K562 (cell line): ENCODE data around the gene IQCC. TPM values are rescaled to one million over a fixed set of nuclear protein-coding genes. Genes with fewer than 3 reads are reported as not detected.

Experiments
- ATAC-seq: fragments of 200-7000 bp; cut with Tn5 transposase; 3 replicates; pipeline ENCODE4 v1.9.1; 2020; ENCODE audit warnings: moderate library complexity
- BruUV-seq: library from RNA; stranded (reverse); fragments of 400-500 nt; replicated peaks from 2 replicates; lab custom pipeline; 2021; lab: Mats Ljungman, UMichigan
- CTCF ChIA-PET: fragments of 300-600 bp; formaldehyde crosslinking; extraction: SDS; loops from one replicate; lab custom pipeline; 2021; ENCODE audit warnings: low intra/inter-chr PET ratio; lab: Yijun Ruan, JAX
- POLR2A ChIA-PET: fragments of 300-600, 350-650 bp; sonication (Branson Sonifier 250); formaldehyde crosslinking; extraction: SDS; loops from one replicate; lab custom pipeline; 2021; ENCODE audit warnings: antibody characterized with exemption, inconsistent platforms; lab: Yijun Ruan, JAX
- DNase-seq, 4 experiments: peaks; one replicate each; pipeline versions ENCODE4 v3.0.0 to v3.0.0-alpha.2; 2011 to 2018; ENCODE audit warnings: low spot score in 3 of 4, mixed read lengths in 3 of 4; ENCODE audit errors: extremely low read depth in 1 of 4
- FAIRE-seq: peaks from 2 replicates; lab custom pipeline; 2011; peaks lifted over from hg19 to GRCh38; lab: Jason Lieb, UNC
- H2AFZ ChIP-seq: 2 replicates; pipeline ENCODE4 v1.6.0; 2011; ENCODE audit warnings: low read depth, low read length, control low read depth, inconsistent platforms
- H3K27ac ChIP-seq: fragments of 200-600 bp; 3 replicates; pipeline ENCODE4 v1.8.0; 2011; ENCODE audit warnings: low read depth, mild to moderate bottlenecking, control low read depth, inconsistent platforms, low read length, moderate library complexity, mixed read lengths; ENCODE audit errors: extremely low read depth
- H3K27me3 ChIP-seq, 2 experiments: fragments of 300-600 bp in 1 of 2; 2 replicates in 1 of 2; 3 replicates in 1 of 2; pipeline versions ENCODE4 v1.6.0 to v1.8.0; 2011; ENCODE audit warnings: inconsistent platforms in 2 of 2, low read length in 2 of 2, mild to moderate bottlenecking in 1 of 2, mixed read lengths in 1 of 2, moderate library complexity in 1 of 2; ENCODE audit not compliant: control insufficient read depth in 2 of 2, insufficient read depth in 2 of 2
- H3K36me3 ChIP-seq: fragments of 300-600 bp; 3 replicates; pipeline ENCODE4 v1.8.0; 2011; ENCODE audit warnings: mild to moderate bottlenecking, low read length, inconsistent platforms; ENCODE audit not compliant: control insufficient read depth, insufficient read depth
- H3K4me1 ChIP-seq, 2 experiments: fragments of 200-600 bp in 1 of 2; replicated peaks in 1 of 2; 2 replicates in 1 of 2; 3 replicates in 1 of 2; pipeline versions ENCODE4 v1.5.1 to v1.8.0; 2011; ENCODE audit warnings: inconsistent platforms in 2 of 2, low read length in 2 of 2, mild to moderate bottlenecking in 1 of 2, mixed read lengths in 1 of 2, moderate library complexity in 1 of 2; ENCODE audit not compliant: control insufficient read depth in 2 of 2, insufficient read depth in 2 of 2
- H3K4me2 ChIP-seq: 2 replicates; pipeline ENCODE4 v1.6.1; 2011; ENCODE audit warnings: low read length, control low read depth, inconsistent platforms, mixed read lengths; ENCODE audit not compliant: insufficient read depth
- H3K4me3 ChIP-seq: fragments of 200-600 bp; sonication (generic), shearing (Covaris generic); 2 replicates; pipeline ENCODE4 v1.5.1; 2016; ENCODE audit warnings: control low read depth, inconsistent platforms
- H3K79me2 ChIP-seq: fragments of 200-600 bp; 3 replicates; pipeline ENCODE4 v1.8.0; 2011; ENCODE audit warnings: low read length, inconsistent platforms; ENCODE audit not compliant: control insufficient read depth, insufficient read depth
- H3K9ac ChIP-seq, 2 experiments: 2 replicates each; pipeline versions ENCODE4 v1.6.0 to v1.6.1; 2011; ENCODE audit warnings: low read depth in 2 of 2, low read length in 2 of 2, control low read depth in 1 of 2, inconsistent platforms in 1 of 2, mild to moderate bottlenecking in 1 of 2, mixed read lengths in 1 of 2; ENCODE audit not compliant: insufficient read depth in 1 of 2
- H3K9me1 ChIP-seq: one replicate; pipeline ENCODE4 v1.6.0; 2011; ENCODE audit warnings: inconsistent platforms, mild to moderate bottlenecking, low read length, moderate library complexity; ENCODE audit not compliant: control insufficient read depth, insufficient read depth
- H3K9me3 ChIP-seq: replicated peaks from 2 replicates; pipeline ENCODE4 v1.5.1; 2011; ENCODE audit warnings: low read depth, low read length, inconsistent platforms; ENCODE audit not compliant: control insufficient read depth, insufficient read depth
- H4K20me1 ChIP-seq: replicated peaks from 2 replicates; pipeline ENCODE4 v1.6.1; 2011; ENCODE audit warnings: low read length, inconsistent platforms, mixed read lengths; ENCODE audit not compliant: control insufficient read depth, insufficient read depth
- IRF2 ChIP-seq: sonication (generic); formaldehyde crosslinking; IDR thresholded peaks from 2 replicates; pipeline ENCODE4 v1.8.1; 2022; ENCODE audit warnings: mild to moderate bottlenecking, missing genetic modification reagents
- MCM7 ChIP-seq, 2 experiments: fragments of 450-650 bp; IDR thresholded peaks; 2 replicates each; pipeline ENCODE4 v1.6.1; 2016 to 2018
- NRF1 ChIP-seq, 2 experiments: fragments of 450-650 bp; IDR thresholded peaks in 1 of 2; conservative IDR thresholded peaks in 1 of 2; 2 replicates each; pipeline ENCODE4 v1.6.1; 2014; ENCODE audit warnings: mild to moderate bottlenecking in 2 of 2
- POLR2A ChIP-seq: fragments of 450-650 bp; conservative IDR thresholded peaks from 2 replicates; pipeline ENCODE4 v1.6.1; 2016
- POLR2AphosphoS2 ChIP-seq: IDR thresholded peaks from 2 replicates; pipeline ENCODE4 v1.6.1; 2012; ENCODE audit warnings: low read length, improper control_type of control experiment
- SRSF9 ChIP-seq: fragments of 200-400 bp; formaldehyde crosslinking; IDR thresholded peaks from 2 replicates; pipeline ENCODE4 v1.6.1; 2017; ENCODE audit warnings: low read depth, low read length, borderline replicate concordance
- TRIM28 ChIP-seq: fragments of 450-650 bp; IDR thresholded peaks from 2 replicates; pipeline ENCODE4 v1.6.1; 2017
- U2AF1 ChIP-seq: fragments of 200-400 bp; formaldehyde crosslinking; optimal IDR thresholded peaks from 2 replicates; pipeline ENCODE3; 2017; ENCODE audit warnings: mild to moderate bottlenecking, low read depth, low read length, moderate library complexity
- ZNF232 ChIP-seq: sonication (generic); formaldehyde crosslinking; IDR thresholded peaks from 2 replicates; pipeline ENCODE4 v1.8.0; 2022; ENCODE audit warnings: mild to moderate bottlenecking, missing genetic modification reagents
- WGBS: fragments of 100-300 bp; shearing (Covaris generic); methylation state at CpG from one replicate; pipeline ENCODE4 v1.1.6; 2016; ENCODE audit warnings: low coverage, mixed read lengths; ENCODE audit not compliant: insufficient coverage; ENCODE audit errors: missing lambda C conversion rate; 5-methylcytosine and 5-hydroxymethylcytosine counted together
- in situ Hi-C: fragments of 300-500 bp; cut with MboI; formaldehyde crosslinking; loops from 4 replicates; pipeline ENCODE4 v1.15.0; 2018; ENCODE audit warnings: inconsistent platforms, mixed read lengths
- intact Hi-C: fragments of 100-400 bp; cut with micrococcal nuclease; formaldehyde crosslinking; loops from 2 replicates; pipeline ENCODE4 v1.14.2; 2022
- polyA plus RNA-seq, 8 experiments: library from polyadenylated mRNA; depleted of rRNA in 4 of 8; stranded (reverse) in 5 of 8; unstranded in 3 of 8; fragments of >200 nt; fragmentation: Nextera tagmentation in 2 of 8; fragmentation: Illumina TruSeq in 1 of 8; extraction: Ambion mirVana in 2 of 8; extraction: Trizol in 1 of 8; gene quantifications; 2 replicates each; pipeline versions ENCODE4 v1.2.1 to v1.2.3, GENCODE V29; 2011 to 2014; ENCODE audit warnings: inconsistent platforms in 1 of 8, missing spikeins in 1 of 8
- total RNA-seq, 7 experiments: library from RNA; depleted of rRNA in 6 of 7; stranded (reverse); fragments of >200 nt in 6 of 7; fragmentation: Illumina TruSeq in 2 of 7; extraction: Trizol in 2 of 7; gene quantifications; 2 replicates each; pipeline versions ENCODE4 v1.2.1 to v1.2.3, GENCODE V29; 2011 to 2021; ENCODE audit warnings: low replicate concordance in 1 of 7
- TF ChIP-seq, protein P1 (sequence below): fragments of 250-450 bp; sonication (Bioruptor Pico); IDR thresholded peaks from 2 replicates; pipeline ENCODE4 v1.5.0; 2020; ENCODE audit warnings: mild to moderate bottlenecking, borderline replicate concordance
- TF ChIP-seq, protein P2 (sequence below): sonication (generic); formaldehyde crosslinking; IDR thresholded peaks from 2 replicates; pipeline ENCODE4 v1.8.0; 2023; ENCODE audit warnings: mild to moderate bottlenecking, missing genetic modification reagents
- TF ChIP-seq, protein P3 (sequence below): IDR thresholded peaks from 2 replicates; pipeline ENCODE4 v1.6.1; 2011; ENCODE audit warnings: borderline replicate concordance, low read depth, mild to moderate bottlenecking, moderate library complexity, low read length; ENCODE audit not compliant: insufficient read depth, poor library complexity, severe bottlenecking
- TF ChIP-seq, protein P4 (sequence below): fragments of 450-650 bp; formaldehyde crosslinking; IDR thresholded peaks from 2 replicates; pipeline ENCODE4 v1.4.0; 2020; ENCODE audit warnings: mild to moderate bottlenecking

Gene IQCC
- total and polyA plus RNA-seq, 9 of the 15 experiments (the other 6 are each of a cell fraction or from before 2014, with no cell fraction given) = 8.1 to 16.5 (median 10.7) TPM

DNA sequence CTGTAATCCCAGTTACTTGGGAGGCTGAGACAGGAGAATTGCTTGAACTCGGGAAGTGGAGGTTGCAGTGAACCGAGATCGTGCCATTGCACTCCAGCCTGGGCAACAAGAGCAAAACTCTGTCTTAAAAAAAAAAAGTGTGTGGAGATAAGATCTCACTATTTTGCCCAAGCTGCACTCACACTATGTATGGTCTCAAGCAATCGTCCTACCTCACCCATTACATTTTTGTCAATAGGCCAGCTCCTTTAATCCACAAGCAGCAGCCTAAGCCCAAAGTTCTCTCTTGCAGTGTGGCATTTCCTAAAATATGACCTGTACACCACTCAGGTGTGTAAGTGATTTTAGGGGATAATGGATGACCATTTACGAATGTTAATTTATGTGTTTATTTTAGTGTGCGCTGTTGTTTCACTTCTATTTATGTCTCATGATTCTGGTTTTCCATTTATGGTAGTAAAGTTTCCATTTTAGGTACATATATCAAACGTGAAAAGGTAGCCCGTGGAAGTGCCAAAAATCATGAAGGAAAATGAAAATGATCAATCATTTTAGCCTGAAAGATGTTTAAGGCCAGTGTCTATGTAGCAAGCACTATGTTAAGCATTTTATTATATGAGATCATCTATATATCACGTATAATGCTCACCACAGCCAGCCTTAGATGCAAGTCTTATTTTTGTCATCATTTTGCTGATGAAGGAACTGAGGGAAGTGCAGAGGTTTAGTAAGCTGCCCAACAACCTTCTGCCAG lies 51.2 kb downstream of the IQCC start:
- no peak for ATAC-seq
- DNase-seq = no peak
- no peak overlapping the region for H3K4me3 ChIP-seq
- intact Hi-C loops (no loop called here), in situ Hi-C loops (no loop called here)
- ChIA-PET POLR2A (interaction anchor here (0.6 to 2.2 kb wide), 6 partner anchors 10 to 92 kb away, joined by 3 to 9 read pairs (median 4); partner anchors contain the start of gene FAM167B), CTCF (no interaction called here)
- no peaks in the 10 kb centered on the region for H3K36me3 ChIP-seq
- H3K9ac ChIP-seq = no peak overlapping the region
- no peak overlapping the region for H3K27ac ChIP-seq
- no peak for FAIRE-seq
- no peaks in the 10 kb centered on the region for H4K20me1 ChIP-seq
- no TSS peak for BruUV-seq
- no peaks in the 10 kb centered on the region for H3K9me3 ChIP-seq
- H2AFZ ChIP-seq = no peak overlapping the region
- H3K79me2 ChIP-seq = no peaks in the 10 kb centered on the region
- H3K4me2 ChIP-seq = no peak overlapping the region
- 28% methylated on average over 9 of the region's 9 CpGs for WGBS
- no peaks in the 10 kb centered on the region for H3K27me3 ChIP-seq
- peaks cover 8 to 9% of the 10 kb centered on the region in 2 experiments; a peak in 4 of 5 replicates for H3K4me1 ChIP-seq
- H3K9me1 ChIP-seq = no peaks in the 10 kb centered on the region
- TF ChIP-seq SRSF9 (no peak), U2AF1 (no peak), POLR2A (no peak), MCM7 (IDR thresholded peaks at IDR 0.05) (no peak), TRIM28 (no peak), POLR2AphosphoS2 (no peak), IRF2 (CRISPR knock-in tag) (no peak), ZNF232 (CRISPR knock-in tag) (no peak), NRF1 (conservative IDR thresholded peaks at IDR 0.05 in 1 of 2, IDR thresholded peaks at IDR 0.05 in 1 of 2) (no peak)
- TF ChIP-seq, protein P1, sequence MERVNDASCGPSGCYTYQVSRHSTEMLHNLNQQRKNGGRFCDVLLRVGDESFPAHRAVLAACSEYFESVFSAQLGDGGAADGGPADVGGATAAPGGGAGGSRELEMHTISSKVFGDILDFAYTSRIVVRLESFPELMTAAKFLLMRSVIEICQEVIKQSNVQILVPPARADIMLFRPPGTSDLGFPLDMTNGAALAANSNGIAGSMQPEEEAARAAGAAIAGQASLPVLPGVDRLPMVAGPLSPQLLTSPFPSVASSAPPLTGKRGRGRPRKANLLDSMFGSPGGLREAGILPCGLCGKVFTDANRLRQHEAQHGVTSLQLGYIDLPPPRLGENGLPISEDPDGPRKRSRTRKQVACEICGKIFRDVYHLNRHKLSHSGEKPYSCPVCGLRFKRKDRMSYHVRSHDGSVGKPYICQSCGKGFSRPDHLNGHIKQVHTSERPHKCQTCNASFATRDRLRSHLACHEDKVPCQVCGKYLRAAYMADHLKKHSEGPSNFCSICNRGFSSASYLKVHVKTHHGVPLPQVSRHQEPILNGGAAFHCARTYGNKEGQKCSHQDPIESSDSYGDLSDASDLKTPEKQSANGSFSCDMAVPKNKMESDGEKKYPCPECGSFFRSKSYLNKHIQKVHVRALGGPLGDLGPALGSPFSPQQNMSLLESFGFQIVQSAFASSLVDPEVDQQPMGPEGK (CRISPR knock-in tag) = no peak
- TF ChIP-seq, protein P2, sequence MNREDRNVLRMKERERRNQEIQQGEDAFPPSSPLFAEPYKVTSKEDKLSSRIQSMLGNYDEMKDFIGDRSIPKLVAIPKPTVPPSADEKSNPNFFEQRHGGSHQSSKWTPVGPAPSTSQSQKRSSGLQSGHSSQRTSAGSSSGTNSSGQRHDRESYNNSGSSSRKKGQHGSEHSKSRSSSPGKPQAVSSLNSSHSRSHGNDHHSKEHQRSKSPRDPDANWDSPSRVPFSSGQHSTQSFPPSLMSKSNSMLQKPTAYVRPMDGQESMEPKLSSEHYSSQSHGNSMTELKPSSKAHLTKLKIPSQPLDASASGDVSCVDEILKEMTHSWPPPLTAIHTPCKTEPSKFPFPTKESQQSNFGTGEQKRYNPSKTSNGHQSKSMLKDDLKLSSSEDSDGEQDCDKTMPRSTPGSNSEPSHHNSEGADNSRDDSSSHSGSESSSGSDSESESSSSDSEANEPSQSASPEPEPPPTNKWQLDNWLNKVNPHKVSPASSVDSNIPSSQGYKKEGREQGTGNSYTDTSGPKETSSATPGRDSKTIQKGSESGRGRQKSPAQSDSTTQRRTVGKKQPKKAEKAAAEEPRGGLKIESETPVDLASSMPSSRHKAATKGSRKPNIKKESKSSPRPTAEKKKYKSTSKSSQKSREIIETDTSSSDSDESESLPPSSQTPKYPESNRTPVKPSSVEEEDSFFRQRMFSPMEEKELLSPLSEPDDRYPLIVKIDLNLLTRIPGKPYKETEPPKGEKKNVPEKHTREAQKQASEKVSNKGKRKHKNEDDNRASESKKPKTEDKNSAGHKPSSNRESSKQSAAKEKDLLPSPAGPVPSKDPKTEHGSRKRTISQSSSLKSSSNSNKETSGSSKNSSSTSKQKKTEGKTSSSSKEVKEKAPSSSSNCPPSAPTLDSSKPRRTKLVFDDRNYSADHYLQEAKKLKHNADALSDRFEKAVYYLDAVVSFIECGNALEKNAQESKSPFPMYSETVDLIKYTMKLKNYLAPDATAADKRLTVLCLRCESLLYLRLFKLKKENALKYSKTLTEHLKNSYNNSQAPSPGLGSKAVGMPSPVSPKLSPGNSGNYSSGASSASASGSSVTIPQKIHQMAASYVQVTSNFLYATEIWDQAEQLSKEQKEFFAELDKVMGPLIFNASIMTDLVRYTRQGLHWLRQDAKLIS = no peak
- TF ChIP-seq, protein P3, sequence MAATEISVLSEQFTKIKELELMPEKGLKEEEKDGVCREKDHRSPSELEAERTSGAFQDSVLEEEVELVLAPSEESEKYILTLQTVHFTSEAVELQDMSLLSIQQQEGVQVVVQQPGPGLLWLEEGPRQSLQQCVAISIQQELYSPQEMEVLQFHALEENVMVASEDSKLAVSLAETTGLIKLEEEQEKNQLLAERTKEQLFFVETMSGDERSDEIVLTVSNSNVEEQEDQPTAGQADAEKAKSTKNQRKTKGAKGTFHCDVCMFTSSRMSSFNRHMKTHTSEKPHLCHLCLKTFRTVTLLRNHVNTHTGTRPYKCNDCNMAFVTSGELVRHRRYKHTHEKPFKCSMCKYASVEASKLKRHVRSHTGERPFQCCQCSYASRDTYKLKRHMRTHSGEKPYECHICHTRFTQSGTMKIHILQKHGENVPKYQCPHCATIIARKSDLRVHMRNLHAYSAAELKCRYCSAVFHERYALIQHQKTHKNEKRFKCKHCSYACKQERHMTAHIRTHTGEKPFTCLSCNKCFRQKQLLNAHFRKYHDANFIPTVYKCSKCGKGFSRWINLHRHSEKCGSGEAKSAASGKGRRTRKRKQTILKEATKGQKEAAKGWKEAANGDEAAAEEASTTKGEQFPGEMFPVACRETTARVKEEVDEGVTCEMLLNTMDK = no peak
- TF ChIP-seq, protein P4, sequence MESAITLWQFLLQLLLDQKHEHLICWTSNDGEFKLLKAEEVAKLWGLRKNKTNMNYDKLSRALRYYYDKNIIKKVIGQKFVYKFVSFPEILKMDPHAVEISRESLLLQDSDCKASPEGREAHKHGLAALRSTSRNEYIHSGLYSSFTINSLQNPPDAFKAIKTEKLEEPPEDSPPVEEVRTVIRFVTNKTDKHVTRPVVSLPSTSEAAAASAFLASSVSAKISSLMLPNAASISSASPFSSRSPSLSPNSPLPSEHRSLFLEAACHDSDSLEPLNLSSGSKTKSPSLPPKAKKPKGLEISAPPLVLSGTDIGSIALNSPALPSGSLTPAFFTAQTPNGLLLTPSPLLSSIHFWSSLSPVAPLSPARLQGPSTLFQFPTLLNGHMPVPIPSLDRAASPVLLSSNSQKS = no peak
